HCT116 (cell line): Measurements from ENCODE around the gene TNFAIP2.
"Not testable (repeated sequence)": the region's sequence is repeated elsewhere in the genome, so short reads cannot be mapped to it uniquely, and the experiment has no call there.

Source experiments
- CBX3 ChIP-seq: IDR thresholded peaks from 2 replicates; pipeline ENCODE4 v1.6.1; 2012; ENCODE audit warnings: low read depth
- CTCF ChIP-seq, 3 experiments: fragments of 200-600 bp in 1 of 3; sonication (generic) in 1 of 3; IDR thresholded peaks in 2 of 3; conservative IDR thresholded peaks in 1 of 3; 2 replicates each; pipeline ENCODE4 v1.5.1; 2012 to 2017; ENCODE audit warnings: low read depth in 2 of 3, low read length in 2 of 3, antibody characterized with exemption in 1 of 3, borderline replicate concordance in 1 of 3, control low read depth in 1 of 3, mild to moderate bottlenecking in 1 of 3, mixed read lengths in 1 of 3, mixed run types in 1 of 3, moderate library complexity in 1 of 3; ENCODE audit not compliant: insufficient read depth in 1 of 3
- EZH2 ChIP-seq: fragments of 200-600 bp; sonication (generic); IDR thresholded peaks from 2 replicates; pipeline ENCODE4 v1.6.1; 2017; ENCODE audit warnings: antibody characterized with exemption, mixed run types
- EZH2phosphoT487 ChIP-seq: fragments of 200-600 bp; IDR thresholded peaks from 2 replicates; pipeline ENCODE4 v1.6.1; 2018; ENCODE audit warnings: antibody characterized with exemption, borderline replicate concordance
- POLR2A ChIP-seq: IDR thresholded peaks from 2 replicates; pipeline ENCODE4 v1.7.0; 2011; ENCODE audit warnings: borderline replicate concordance; ENCODE audit not compliant: insufficient read depth, insufficient read length; ENCODE audit errors: extremely low read depth
- POLR2AphosphoS5 ChIP-seq: IDR thresholded peaks from 2 replicates; pipeline ENCODE4 v1.6.1; 2011; ENCODE audit warnings: mild to moderate bottlenecking, low read depth, low read length, moderate library complexity
- ZBTB33 ChIP-seq: IDR thresholded peaks from 2 replicates; pipeline ENCODE4 v1.6.1; 2011; ENCODE audit warnings: mild to moderate bottlenecking, low read length, moderate library complexity; ENCODE audit not compliant: insufficient replicate concordance; ENCODE audit errors: extremely low read depth
- TF ChIP-seq, protein P1 (sequence below): IDR thresholded peaks from 2 replicates; pipeline ENCODE4 v1.6.1; 2012

- TF ChIP-seq EZH2; CTCF (IDR thresholded peaks at IDR 0.05 in 2 of 3, conservative IDR thresholded peaks at IDR 0.05 in 1 of 3; ENCODE audit: borderline replicate concordance in 1 of 3, insufficient read depth in 1 of 3, low read depth in 2 of 3, low read length in 2 of 3); POLR2A; CBX3; POLR2AphosphoS5; EZH2phosphoT487; ZBTB33: not testable (repeated sequence)
- TF ChIP-seq, protein P1, sequence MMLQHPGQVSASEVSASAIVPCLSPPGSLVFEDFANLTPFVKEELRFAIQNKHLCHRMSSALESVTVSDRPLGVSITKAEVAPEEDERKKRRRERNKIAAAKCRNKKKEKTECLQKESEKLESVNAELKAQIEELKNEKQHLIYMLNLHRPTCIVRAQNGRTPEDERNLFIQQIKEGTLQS = not testable (repeated sequence)
These were observed 8.1 kb upstream of the TNFAIP2 start for GRCh38 chr14:103115086-103115679.
